A375 (cell line): ENCODE results near the gene GJB5. TPM values are rescaled to one million over a fixed set of nuclear protein-coding genes. Genes with fewer than 3 reads are reported as not detected.

ENCODE experiments used
- total RNA-seq: library from RNA; depleted of rRNA; stranded (reverse); fragments of >200 nt; shearing (Covaris generic); gene quantifications from 2 replicates; pipeline ENCODE4 v1.2.3, GENCODE V29; 2014; rRNA removed

GJB5 gene
- total RNA-seq, result not detected in 2 replicates

DNA sequence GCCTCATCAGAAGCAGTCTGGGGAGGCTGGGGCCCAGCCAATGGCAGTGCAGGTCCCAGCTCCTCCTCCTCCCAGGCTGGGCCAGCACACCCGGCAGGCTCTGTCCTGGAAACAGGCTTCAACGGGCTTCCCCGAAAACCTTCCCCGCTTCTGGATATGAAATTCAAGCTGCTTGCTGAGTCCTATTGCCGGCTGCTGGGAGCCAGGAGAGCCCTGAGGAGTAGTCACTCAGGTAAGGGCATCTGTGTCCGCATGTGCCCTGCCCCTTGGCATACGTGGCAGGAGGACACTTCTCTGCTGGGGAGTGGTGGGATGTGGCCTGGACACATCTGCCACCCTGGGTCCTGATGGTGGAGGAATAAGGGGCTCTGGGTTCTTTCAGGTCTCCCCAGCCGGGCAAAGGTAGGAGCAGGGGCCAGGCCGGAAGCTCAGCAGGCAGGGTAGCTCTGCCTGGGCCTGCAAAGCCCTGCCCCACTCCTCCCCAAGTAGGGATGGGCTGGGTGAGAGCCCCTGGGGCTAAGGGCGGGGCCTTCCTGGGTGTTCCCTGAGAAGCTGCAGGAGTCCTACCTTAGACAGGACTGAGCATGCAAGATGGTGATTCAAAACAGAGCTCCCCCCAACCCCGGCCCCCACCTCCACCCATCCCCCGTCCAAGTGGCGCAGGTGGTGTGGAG, at the start of gene GJB5:
GJB5 (plus strand) TSS at position 84 of the 674 bp plus-strand sequence. CDS start 2,284 bp downstream, outside the sequence.

DNA sequence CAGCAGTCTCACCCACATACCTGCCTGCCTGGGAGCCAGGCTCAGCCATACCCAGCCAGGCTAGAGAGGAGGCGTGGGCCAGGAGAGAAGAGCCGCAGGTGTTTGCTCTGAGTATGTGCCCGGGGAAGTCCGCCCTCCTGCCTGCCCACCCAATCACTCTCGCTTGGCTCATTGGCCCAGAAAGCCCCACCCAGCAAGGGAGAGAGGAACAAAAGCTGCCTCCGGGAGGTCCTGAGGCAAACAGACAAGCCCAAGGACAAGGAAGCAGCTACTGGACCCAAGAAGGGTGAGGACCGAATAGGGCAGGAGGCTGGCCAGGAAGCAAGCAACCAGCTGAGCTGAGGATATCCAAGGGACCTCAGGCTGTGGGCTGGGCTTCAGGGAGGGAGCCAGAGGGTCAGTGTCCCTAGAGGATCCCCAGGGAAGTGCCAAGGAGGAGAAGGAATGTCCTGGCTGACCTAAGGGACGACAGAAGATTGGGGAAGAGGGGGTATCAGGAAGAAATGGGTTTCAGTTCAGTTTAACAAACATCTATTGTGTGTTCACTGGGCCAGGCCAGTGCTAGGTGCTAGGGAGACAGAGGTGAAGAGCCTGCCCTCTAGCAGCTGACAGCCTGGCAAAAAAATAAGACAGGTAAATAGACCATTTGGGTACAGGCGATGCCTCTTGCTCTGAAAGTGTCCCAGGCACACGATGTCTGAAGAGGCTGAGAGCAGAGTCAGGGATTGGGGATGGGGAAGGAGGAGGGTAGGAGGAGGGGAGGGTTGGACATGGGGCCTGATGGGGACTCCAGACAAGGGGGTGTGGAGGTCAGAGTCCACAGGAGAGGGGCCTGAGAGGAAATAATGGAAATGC, 4.9 kb downstream of the GJB5 start, which contains the start of gene GJB4:
GJB4 (plus strand) TSS at position 238 of the 855 bp plus-strand sequence. CDS start 1,515 bp downstream, outside the sequence.

DNA sequence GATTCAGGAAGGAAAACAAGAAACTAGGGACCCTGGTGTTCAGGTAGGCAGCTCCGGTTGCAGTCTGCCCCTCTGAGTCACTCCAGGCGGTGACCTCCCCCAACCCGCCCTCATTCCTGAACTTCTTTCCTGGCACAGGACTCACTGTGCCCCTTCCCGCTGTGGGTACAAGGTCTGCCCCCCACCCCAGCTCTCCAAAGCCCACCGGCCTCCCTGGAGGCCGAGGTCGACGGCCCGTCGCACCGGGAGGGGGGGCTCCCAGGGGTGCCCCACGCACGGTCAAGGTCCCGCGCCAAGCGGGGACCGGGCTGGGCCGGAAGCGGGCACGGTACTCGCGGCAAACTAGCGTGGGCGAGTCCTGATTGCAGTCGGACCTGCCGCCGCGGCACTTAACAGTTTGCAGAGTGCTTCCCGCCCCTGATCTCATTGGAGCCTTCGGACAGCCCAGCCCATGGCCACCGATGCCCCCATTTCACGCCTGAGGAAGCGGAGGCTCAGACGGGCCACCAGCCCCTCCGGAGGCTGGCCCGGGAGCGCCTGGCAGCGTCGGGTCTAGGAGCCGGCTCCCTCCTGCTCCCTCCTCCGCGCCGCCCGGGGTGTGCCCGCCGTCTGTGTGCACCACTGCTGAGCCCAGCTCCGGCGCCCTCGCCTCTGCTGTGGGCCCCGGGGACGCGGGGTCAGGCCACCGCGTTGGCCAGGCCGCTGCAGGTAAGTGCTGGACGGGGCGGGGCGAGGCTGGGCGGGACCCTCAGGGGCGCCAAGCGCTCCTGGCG, 26.4 kb downstream of the GJB5 start, which contains the start of gene GJB3:
GJB3 (plus strand) TSS at position 144 of the 773 bp plus-strand sequence. CDS start 3,549 bp downstream, outside the sequence.

DNA sequence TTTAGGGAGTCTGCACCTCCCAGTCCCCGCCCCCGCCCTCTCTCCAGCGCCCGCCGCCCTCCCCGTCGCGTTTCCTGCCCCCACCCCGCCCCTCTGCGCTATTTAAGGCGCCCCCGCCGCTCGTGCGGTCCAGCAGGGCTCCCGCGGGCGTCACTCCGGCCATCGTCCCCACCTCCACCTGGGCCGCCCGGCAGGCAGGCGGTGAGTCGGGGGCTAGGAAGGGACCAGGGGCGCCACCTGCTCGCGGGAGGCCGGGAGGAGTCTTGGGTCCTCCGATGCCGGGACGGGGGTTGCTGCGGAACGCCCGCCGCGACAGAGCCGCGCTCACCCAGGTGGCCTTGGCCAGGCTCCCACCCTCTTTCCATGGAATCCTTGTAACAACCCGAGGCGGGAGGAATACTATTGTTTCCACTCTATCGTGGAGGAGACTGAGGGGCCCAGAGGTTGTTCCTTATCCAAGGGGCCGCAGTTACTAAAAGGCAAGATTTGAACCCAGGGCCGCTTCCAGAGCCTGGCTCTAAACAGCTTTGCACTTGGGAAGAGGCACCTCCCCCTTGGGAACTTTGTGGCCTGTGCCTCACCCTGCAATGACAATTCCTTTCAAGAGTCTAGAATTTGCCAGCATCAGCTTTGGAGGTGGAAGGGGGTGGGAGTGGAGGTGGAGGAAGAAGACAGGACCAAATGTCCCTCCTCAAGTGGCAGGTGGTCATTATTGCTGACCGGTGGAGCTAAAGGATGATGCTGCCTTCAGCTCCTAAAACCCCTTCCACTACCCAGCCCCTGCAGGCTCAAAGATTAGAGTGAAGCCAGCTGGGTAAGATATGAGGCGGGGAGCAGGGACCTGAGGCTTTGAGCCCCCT, 38.3 kb downstream of the GJB5 start, which contains the start of gene GJA4:
GJA4 (plus strand) TSS at position 132 of the 860 bp plus-strand sequence. CDS start 1,215 bp downstream, outside the sequence.

Other genes with a start within 250 kb of the GJB5 start
- 0.05 and 0.53 TPM in 2 replicates for gene GJB4, start 4.7 kb downstream of the GJB5 start, total RNA-seq
- gene GJB3, start 26.2 kb downstream of the GJB5 start, total RNA-seq, result 11.8 and 13.5 TPM in 2 replicates
- not detected in 2 replicates for gene GJA4, start 38.0 kb downstream of the GJB5 start, total RNA-seq
- gene SMIM12, start 104.7 kb downstream of the GJB5 start, total RNA-seq, result 39.0 TPM in 2 replicates
- 0.04 and 0.16 TPM in 2 replicates for gene DLGAP3, start 174.6 kb downstream of the GJB5 start, total RNA-seq
- gene TMEM35B, start 230.3 kb downstream of the GJB5 start, total RNA-seq, result 9.9 and 10.9 TPM in 2 replicates